Kidney glomerular epithelial cell (primary cell): ENCODE results near the gene DUSP22.
"Not testable (repeated sequence)": the region's sequence is repeated elsewhere in the genome, so short reads cannot be mapped to it uniquely, and the experiment has no call there.

Experiments
- DNase-seq: peaks from one replicate; lab custom pipeline; 2025; lab: John Stamatoyannopoulos, UW

Gene DUSP22

DNA sequence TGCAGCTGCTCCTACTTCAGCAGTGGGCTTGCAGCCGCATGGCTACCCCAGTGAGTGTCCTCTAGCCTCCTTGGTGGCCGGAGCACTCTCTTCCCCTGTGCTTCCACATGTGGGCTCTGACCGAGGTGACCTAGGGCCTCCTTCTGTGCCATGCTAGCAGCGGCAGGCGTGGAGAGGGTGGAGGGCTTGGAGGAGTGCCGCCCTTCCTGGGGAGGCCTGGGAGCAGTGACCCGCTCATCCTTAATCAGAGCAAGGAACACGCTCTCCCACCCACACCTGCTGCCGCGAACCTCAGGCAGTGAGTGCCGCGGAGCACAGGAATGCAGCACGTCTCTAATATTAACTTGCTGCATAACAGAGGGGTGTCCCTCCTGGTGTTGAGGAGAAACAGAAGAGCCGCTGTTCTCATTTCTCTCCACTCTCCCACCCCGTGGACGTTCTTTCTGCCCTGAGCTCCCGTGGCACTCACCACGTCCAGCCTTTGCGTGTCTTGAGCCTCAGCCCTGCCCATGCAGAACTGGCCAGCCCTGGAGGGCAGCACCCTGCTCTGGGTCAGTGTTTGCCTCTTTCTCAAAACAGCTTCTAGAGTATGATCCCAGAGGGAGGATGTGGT, 31.9 kb downstream of the DUSP22 start:
- DNase-seq: no peak

DNA sequence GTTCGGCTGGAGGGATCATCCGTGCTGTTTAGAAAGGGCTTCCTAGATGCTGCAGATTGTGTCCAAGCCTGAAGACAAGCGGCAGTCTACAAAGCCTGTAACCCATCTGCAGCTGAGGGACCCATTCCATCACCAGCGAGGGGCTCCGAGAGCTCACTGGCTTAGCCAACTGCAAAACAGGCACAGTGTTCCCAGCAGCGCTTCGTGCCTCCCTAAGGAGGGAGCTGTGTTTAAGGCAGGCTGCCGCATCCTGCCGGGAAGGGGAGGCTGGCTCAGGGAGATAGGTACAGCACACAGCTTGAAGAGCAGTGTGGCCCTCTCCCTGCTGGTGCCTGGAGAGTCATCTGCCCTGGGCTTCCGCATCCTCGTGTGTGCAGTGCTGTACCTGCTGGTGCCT, 32.4 kb downstream of the DUSP22 start:
- no peak for DNase-seq

DNA sequence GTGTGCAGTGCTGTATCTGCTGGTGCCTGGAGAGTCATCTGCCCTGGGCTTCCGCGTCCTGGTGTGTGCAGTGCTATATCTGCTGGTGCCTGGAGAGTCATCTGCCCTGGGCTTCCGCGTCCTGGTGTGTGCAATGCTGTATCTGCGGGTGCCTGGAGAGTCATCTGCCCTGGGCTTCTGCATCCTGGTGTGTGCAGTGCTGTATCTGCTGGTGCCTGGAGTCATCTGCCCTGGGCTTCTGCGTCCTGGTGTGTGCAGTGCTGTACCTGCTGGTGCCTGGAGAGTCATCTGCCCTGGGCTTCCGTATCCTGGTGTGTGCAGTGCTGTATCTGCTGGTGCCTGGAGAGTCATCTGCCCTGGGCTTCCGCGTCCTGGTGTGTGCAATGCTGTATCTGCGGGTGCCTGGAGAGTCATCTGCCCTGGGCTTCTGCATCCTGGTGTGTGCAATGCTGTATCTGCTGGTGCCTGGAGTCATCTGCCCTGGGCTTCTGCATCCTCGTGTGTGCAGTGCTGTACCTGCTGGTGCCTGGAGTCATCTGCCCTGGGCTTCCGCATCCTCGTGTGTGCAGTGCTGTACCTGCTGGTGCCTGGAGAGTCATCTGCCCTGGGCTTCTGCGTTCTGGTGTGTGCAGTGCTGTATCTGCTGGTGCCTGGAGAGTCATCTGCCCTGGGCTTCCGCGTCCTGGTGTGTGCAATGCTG, 33.0 kb downstream of the DUSP22 start:
- DNase-seq: not testable (repeated sequence)

DNA sequence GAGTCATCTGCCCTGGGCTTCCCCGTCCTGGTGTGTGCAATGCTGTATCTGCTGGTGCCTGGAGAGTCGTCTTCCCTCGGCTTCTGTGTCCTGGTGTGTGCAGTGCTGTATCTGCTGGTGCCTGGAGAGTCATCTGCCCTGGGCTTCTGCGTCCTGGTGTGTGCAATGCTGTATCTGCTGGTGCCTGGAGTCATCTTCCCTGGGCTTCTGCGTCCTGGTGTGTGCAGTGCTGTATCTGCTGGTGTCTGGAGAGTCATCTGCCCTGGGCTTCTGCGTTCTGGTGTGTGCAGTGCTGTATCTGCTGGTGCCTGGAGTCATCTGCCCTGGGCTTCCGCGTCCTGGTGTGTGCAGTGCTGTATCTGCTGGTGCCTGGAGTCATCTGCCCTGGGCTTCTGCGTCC, 33.8 kb downstream of the DUSP22 start:
- DNase-seq: not testable (repeated sequence)

DNA sequence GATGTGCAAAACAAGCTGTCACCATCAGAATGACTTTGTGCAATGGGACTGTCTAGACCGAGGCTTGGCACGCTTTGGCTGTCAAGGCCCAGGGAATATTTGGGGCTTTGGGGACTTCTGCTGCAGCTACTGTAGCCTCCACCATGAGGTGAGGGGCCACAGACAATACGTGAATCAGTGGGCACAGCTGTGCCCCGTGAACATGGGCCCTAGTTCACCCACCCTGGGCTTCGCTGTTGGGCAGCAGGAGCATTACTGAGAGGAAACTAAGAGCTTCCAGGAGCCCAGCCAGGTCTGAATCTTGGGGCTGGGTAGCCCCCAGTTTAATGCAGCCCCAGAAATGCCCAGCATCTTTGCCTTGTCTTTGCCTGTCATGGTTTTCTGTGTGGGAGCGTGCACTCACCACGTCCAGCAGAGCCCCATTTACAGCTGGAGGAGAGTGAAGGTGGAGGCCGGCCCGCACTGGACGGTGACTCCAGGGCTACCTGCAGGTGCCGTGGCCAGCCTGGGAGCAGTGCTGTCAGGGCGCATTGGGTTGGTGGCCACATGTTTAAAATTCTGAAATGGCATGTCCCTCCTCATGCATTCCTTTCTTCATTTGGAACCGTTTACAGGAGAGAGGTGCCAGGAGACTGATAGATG, 34.7 kb downstream of the DUSP22 start:
- no peak for DNase-seq

DNA sequence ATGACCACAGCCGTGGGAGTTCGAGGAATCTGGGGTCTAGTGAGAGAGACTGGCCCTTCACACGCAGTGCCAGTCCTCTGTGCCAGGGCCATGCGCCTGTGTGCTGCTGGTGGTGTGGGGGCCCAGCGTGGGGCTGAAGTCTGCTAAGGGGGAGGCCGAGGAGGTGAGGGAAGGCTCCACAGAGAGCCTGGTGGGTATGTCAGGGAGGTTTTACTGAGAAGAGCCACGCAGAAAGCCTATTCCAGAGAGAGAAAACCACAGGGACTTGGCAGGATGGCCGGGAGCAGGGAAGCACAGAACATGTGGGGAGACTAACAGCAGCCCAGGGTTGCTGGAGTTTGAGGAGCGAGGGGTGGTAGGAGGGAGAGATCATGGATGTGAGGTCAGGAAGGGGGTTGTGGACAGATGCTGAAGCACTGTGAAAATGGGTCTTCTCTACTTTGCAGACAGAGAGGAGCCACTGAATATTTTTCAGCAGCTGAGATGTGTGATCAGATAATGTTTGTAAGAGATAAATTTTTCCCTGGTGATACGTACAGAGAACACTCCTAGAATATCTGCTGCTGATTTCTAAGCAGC, 35.3 kb downstream of the DUSP22 start:
- DNase-seq: no peak

DNA sequence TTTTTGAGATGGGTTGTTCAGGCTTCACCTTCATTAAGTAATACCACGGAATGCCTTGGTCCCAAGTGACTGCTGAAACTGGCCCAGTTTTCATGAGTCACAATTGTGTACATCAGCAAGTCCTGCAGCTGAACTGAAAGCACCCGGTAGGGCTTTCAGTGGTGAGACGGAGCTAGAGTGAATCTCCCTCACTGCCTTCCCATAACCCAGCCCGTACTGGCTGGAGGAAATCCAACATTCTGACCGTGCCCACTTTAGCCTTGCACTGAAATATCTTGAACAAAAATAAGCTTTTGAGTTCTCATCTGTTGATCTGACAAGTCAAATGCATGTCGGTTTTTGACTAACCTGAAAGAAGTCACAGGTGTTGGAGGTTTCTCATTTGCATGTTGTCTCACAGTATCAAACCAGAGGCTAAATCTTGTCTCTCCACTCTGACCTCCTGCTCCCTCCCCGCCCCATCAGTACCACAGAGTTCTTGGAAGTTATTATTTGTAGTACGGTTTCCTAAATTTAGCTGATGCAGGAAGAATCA, 35.9 kb downstream of the DUSP22 start:
- DNase-seq: no peak

DNA sequence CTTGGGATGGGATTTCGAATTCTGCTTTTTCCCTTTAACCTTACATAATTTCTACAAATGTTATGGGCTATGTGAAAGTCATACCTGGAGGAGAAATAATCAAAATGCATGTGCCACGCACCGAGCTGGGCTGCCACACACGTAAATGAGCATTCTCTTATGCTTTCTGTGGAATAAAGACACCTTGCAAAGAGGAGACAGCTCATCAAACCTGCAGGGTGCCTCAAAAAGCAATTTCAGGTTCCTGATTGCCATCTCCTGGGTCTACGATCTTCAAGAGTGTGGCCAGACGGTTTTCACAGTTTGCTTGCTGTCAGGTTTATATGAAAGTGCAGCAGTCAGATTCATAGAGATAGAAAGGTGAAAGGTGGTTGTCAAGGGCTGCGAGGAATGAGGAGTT, 36.6 kb downstream of the DUSP22 start:
- DNase-seq: no peak

DNA sequence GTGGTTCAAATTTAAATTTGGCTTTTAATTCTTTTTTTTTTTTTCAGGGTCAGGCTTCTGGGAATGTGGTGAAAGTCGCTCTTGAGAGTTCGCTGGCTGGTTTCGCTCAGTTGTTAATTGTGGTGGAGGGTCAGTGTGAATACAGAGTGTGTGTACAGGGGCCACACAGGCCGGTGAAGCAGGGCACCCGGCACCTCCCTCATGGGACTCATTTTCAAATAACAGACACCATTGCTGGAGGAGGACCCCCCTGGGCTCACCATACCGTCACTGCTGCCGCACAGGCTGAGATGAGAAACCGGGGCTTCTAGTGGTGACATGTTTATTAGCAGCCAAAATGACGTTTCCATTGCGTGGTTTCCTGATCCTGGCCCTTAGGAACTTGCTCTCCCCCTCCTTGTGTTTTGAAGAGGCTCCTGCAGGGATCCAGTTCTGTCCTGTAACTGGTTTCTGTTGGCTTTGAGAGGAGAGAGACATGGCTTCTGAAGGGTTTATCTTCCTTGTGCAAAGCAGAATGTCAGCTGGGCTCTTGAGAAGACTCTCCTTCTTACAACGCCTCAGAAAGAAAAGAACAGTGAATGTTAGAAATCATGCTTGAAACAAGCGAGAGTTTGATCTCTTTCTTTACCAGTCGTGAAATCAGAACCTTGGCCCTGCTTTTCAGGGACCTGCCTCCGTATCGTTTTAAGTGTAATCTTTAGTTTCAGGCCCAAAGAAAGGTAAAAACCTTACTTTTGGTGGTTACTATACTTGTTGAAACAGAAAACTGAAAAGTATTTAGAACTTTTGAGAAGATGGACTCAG, 37.8 kb downstream of the DUSP22 start:
- DNase-seq: no peak

DNA sequence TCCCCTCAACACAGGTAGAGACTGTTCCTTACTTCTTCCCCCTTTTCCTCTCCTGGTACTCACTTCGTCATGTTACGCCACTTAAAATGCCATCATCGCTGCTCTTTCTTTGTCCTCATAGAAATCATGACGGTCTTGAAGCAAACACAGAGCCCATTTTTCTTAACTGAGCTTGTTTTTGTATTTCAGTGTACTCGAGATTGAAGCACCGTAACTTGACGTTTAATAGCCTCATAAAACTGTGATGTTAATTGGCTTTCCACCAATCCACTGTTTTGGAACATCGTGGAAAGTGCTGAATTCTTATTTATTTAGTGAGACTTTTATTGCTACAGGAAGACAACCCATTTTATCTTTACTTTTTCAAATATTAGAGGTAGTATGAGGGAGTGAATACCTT, 38.7 kb downstream of the DUSP22 start:
- no peak for DNase-seq

DNA sequence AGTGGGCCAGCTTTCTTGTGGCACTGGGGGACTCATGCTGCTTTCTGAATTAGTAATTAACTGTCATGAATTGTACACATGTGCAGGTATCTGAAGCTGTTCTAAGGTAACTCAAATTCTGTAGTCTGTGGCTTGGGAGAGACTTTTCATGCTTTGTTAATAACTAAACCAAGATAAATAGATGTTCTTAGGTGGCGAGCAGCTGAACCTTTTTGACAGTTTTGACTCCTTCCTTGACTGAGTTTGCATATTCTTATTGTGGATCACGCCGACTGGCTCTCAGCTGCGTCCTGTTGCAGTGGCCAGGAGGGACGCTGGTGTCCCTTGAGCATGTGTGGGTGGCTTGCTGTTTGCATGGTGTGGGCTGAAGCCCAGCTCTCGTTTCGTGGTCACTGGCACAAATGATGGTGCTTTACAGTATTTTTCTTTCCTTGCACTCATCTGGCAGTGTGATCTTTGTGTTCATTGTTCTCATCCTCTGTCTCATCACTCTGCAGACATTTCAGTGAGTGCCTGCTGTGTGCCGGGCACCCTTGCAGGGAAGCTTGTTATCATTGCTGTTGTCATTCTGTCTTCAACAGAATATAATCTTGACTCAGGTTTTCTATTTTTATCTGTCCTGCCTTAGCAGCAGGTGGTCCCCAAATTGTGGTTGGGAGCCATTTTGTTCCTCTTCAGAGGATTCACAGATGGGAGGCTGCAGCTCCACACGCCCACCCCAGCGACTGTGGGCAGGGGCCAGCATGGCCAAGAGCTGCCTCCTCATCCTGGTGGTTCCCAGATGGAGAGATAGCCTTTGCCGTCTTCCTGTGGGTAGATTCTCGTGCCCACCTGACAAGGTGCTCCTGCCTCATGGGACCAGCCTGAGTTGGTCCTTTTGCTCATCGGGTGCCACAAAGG, 39.6 kb downstream of the DUSP22 start:
- DNase-seq: no peak

DNA sequence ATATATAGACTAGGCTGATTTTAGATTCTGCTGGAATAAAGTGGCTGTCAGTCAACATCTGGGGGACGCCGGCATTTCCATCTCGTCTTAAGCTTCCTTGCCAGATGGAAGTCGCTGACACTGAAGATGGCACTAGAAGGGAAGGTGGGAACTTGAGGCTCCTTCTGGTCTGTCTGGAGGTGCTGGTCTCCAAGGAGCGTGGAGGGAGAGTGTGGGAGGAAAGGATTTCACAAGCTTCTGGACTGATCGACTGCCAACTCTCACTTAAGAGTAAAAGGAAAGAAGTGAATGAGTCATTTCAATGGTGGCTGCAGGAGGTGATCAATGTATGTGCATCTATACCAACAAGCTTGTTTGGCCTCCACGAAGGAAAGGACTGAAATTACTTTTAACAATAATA, 40.4 kb downstream of the DUSP22 start:
- no peak for DNase-seq

DNA sequence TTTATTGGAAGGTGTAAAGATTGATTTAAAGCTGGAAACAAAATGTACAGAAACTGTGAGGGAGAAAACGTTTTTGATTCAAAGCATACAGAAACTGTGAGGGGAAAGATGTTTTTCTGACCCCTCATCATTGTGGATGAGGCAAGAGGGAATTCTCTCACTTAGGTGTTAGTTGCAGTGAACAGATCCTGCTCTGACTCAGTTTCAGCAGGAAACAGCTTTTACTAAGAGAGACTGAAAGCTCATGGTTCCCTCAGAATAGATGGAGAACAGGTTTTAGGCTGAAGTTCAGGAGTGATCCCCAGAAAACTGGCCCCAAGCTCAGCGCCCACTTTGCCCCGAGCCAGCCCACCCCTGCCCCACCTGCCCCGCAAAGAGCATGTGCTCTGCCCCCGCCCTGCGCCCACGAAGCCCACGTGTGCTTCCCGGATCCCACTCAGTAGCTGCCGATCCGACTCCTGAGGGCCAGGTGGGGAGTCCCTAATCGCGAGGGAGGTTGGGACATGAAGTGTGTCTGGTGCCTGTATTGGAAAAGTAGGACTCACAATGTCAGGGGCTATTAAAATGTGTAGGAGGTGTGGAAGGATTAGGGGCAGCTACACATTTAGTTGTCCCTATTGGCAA, 41.2 kb downstream of the DUSP22 start:
- no peak for DNase-seq

DNA sequence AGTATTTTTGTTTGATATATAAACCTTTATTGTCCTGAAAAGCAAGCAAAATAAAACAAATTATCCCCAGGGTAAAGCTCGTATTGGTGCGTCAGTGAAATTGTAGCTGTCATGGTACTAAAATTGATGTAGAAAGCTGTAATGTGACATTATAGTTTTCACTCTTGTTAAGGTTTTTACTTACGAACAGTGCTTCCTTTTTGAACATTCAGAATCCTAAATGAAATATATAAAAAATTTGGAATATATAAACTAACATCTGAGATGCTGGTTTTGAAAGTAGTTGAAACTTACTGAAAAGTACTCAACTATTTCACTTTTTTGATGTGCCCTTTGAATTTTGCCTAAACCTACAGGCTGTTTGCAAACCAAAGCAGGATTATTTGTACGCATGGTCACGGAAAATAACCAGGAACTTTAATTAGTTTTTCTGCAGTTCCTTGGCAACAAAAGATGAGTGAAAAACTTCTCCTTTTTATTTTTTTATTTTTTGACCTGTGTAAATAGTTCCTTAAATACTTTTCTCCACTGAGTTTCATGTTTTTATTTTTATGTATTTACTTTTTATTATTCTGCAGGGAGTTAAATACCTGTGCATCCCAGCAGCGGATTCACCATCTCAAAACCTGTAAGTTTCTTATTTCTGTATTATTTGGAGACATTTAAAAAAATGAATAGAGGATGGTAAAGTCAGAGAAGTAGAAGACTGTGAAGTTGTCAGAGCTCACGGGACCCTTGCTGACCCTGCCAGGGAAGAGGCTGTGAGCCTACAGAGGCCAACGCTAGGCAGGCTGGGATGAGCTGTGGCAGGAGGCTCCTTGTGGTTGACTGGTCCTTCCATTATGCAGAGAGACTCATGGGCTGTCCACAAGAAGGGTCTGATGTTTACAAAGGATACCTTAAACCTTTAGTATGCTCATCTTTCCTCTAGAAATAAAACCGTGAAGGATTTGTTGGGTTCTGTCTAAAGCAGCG, 42.5 kb downstream of the DUSP22 start:
- no peak for DNase-seq

DNA sequence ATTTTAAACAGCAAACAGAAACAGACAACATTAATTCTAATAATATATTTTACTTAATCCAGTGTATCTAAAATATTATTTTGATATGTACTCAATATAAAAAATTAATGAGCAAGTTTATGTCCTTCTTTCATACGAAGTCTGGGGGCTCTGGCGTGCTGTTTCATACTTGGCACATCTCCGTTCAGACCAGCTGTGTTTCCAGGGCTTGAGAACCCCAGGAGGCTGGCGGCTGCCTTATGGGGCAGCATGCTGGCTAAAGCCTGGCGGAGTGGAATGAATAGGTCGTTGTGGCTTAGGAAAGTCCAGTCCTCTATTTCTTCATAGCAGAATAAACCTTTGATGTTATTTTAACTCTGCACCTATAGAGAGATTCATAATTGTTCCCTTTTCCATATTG, 43.3 kb downstream of the DUSP22 start:
- DNase-seq: no peak

DNA sequence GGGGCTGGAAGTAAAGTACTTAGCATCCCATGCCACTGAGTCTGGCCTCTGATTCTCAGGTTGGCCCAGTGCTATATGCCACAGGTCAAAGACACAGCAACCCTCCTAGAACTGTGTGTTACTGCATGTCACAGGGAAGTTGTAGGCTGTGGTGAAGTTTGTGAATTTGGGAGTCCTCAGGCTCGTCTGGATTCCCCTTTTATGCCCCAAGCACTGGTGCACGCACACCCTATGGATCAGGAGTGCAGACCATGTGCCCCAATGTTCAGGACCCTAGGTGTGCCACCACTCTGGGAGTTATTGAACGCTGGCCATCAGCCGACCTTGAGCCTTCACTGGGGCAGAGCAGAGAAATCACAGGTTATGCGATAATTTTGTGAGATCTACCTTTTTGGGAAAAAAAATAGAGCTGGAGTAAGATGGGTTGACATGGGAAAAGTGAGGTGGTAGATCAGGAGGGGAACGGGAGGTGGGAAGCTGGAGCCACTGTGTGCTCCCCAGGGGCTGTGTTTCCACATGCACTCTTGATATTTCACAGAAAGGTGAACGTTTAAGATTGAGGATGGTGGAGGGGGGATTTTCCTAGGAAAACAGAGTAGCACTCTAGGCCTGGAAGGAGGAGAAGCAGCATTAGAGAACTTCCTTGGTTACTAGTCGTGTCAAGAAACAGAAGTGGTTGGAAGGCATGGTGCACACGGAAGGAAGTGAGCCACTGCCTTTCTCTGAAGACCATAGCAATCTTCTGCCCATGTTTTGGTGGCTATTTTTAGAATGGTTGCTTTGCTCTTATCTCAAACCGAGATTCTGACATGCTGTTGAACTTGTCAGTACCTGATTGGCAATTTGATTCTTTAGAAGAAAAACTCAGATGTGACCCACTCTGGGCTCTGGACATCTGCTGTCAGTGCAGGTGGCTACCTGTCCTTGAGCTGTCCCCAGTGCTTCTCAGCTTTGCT, 44.1 kb downstream of the DUSP22 start:
- DNase-seq: no peak

DNA sequence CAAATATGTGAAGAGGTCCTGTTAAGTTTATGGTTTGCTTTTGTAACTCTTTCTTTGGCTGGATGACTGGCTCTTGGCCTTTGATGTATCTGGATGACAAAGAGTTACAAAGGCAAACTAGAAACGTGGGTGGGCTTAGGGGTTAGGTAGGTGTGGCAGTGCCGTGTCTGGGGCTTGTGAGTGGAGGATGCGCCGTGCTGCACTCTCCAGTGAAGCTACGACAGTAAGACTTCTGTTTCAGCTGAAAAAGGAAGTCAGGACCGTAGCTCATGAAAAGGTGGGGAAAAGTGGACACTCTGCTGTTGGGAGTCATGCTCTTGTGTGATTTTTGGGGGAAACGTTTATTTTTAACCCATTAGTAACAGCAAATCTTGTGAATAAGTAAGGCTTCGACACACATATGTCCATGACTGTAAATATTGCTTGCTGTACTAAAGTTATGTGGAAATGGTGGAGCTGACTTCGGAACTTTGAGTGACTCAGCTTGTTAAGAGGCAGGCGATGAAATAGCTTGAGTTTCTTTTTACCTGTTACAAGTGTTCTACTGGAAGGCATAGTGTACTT, 45.6 kb downstream of the DUSP22 start:
- DNase-seq: no peak

DNA sequence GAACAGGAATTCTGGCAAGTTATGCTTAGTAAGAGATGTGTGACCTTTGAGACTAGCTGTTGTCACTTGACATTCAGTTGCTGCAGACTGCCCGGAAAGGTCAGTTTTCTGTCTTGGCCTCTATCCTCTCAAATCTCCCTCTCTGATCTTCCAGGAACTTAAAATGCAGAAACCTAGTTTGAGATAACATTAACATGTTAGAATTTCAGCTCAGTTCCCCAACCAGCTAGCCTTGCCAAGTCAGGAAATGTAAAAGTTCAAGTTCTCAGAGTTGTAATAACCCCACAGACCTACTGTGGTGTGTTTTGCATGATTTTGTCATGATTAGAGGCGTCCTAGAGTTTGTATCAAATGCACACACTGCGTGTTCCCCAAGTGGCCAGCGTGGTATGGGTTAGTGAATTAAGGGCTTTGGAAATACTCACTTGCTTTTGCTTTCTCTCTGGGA, 46.6 kb downstream of the DUSP22 start:
- DNase-seq: no peak
